SK-N-SH (cell line): ENCODE results near the gene LEF1.

Source experiments
- CTCF ChIP-seq: fragments of 200-600 bp; sonication (generic); IDR thresholded peaks from 2 replicates; pipeline ENCODE4 v1.6.1; 2017; ENCODE audit warnings: antibody characterized with exemption, mild to moderate bottlenecking, moderate library complexity
- EP300 ChIP-seq, 2 experiments: IDR thresholded peaks; 2 replicates each; pipeline versions ENCODE4 v1.4.0 to v1.6.1; 2012; ENCODE audit warnings: borderline replicate concordance in 1 of 2, low read depth in 1 of 2, low read length in 1 of 2
- EZH2phosphoT487 ChIP-seq: fragments of 200-600 bp; sonication (generic); IDR thresholded peaks from 2 replicates; pipeline ENCODE4 v1.6.1; 2017; ENCODE audit warnings: low read depth, mixed run types, mild to moderate bottlenecking, antibody characterized with exemption, moderate library complexity, borderline replicate concordance
- FOSL2 ChIP-seq: IDR thresholded peaks from 2 replicates; pipeline ENCODE4 v1.4.0; 2012; ENCODE audit warnings: low read depth, mild to moderate bottlenecking, moderate library complexity, borderline replicate concordance
- GATA2 ChIP-seq: sonication (generic); formaldehyde crosslinking; IDR thresholded peaks from 2 replicates; pipeline ENCODE4 v1.5.0; 2020; ENCODE audit warnings: mild to moderate bottlenecking, missing genetic modification reagents
- JUND ChIP-seq: IDR thresholded peaks from 2 replicates; pipeline ENCODE4 v1.4.0; 2012
- NFIC ChIP-seq: IDR thresholded peaks from 2 replicates; pipeline ENCODE4 v1.4.0; 2012; ENCODE audit warnings: borderline replicate concordance
- POLR2AphosphoS5 ChIP-seq: IDR thresholded peaks from 2 replicates; pipeline ENCODE4 v1.6.1; 2012; ENCODE audit warnings: low read depth, low read length
- RAD21 ChIP-seq: IDR thresholded peaks from 2 replicates; pipeline ENCODE4 v1.6.1; 2012; ENCODE audit warnings: mild to moderate bottlenecking, low read length
- RCOR1 ChIP-seq: fragments of 150-350 bp; IDR thresholded peaks from 2 replicates; pipeline ENCODE4 v1.6.1; 2017; ENCODE audit warnings: antibody characterized with exemption, low read length
- REST ChIP-seq: IDR thresholded peaks from 2 replicates; pipeline ENCODE4 v1.6.1; 2012; ENCODE audit warnings: mild to moderate bottlenecking, low read depth, low read length, moderate library complexity
- SMC3 ChIP-seq: IDR thresholded peaks from 2 replicates; pipeline ENCODE4 v1.6.1; 2012; ENCODE audit warnings: low read depth, low read length, improper control_type of control experiment
- YY1 ChIP-seq: IDR thresholded peaks from 2 replicates; pipeline ENCODE4 v1.4.0; 2012; ENCODE audit warnings: low read depth, mild to moderate bottlenecking
- TF ChIP-seq, protein P1 (sequence below): fragments of 150-350 bp; IDR thresholded peaks from 2 replicates; pipeline ENCODE4 v1.6.1; 2017; ENCODE audit warnings: antibody characterized with exemption, low read length, low read depth, borderline replicate concordance

GRCh38 chr4:108070775-108071174 lies 98.0 kb downstream of the LEF1 start:
- TF ChIP-seq REST (no peak), CTCF (no peak), JUND (no peak), NFIC (no peak), EP300 (IDR thresholded peaks at IDR 0.05; ENCODE audit: borderline replicate concordance in 1 of 2, low read depth in 1 of 2, low read length in 1 of 2) (no peak), EZH2phosphoT487 (no peak), POLR2AphosphoS5 (no peak), FOSL2 (no peak), YY1 (no peak), GATA2 (CRISPR knock-in tag) (no peak), SMC3 (no peak), RAD21 (no peak), RCOR1 (no peak)
- TF ChIP-seq, protein P1, sequence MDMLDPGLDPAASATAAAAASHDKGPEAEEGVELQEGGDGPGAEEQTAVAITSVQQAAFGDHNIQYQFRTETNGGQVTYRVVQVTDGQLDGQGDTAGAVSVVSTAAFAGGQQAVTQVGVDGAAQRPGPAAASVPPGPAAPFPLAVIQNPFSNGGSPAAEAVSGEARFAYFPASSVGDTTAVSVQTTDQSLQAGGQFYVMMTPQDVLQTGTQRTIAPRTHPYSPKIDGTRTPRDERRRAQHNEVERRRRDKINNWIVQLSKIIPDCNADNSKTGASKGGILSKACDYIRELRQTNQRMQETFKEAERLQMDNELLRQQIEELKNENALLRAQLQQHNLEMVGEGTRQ = no peak
